Skin epidermis (tissue), 12 donors: Measurements from ENCODE around the gene ADGRB3.
"Not testable (repeated sequence)": the region's sequence is repeated elsewhere in the genome, so short reads cannot be mapped to it uniquely, and the experiment has no call there.

Source experiments
- H3K27ac ChIP-seq, 21 experiments: fragments of 200-600 bp; sonication (generic) in 11 of 21; one replicate each; pipeline ENCODE4 v1.5.0; 2020; ENCODE audit warnings: mild to moderate bottlenecking in 3 of 21, inconsistent platforms in 2 of 21, moderate library complexity in 2 of 21
- H3K4me3 ChIP-seq, 7 experiments: fragments of 200-600 bp; sonication (generic) in 2 of 7; one replicate each; pipeline ENCODE4 v1.5.0; 2020; ENCODE audit warnings: inconsistent platforms in 2 of 7, mild to moderate bottlenecking in 2 of 7, moderate library complexity in 1 of 7

The ADGRB3 gene

GRCh38 chr6:69265706-69266105 lies 630.6 kb downstream of the ADGRB3 start:
- Histone ChIP-seq H3K4me3 (no peak overlapping the region), H3K27ac (no peak overlapping the region)

GRCh38 chr6:69276204-69276603 lies 641.1 kb downstream of the ADGRB3 start:
- H3K27ac ChIP-seq, result no peak overlapping the region
- no peak overlapping the region for H3K4me3 ChIP-seq

GRCh38 chr6:69279805-69280204 lies 644.7 kb downstream of the ADGRB3 start:
- Histone ChIP-seq H3K4me3 (no peak overlapping the region), H3K27ac (no peak overlapping the region)

- H3K27ac ChIP-seq, result no peak overlapping the region
- H3K4me3 ChIP-seq, result no peak overlapping the region
Observed at GRCh38 chr6:69280858-69281257, 645.8 kb downstream of the ADGRB3 start.

GRCh38 chr6:69284176-69284730 lies 649.2 kb downstream of the ADGRB3 start:
- Histone ChIP-seq H3K27ac (no peak overlapping the region), H3K4me3 (no peak overlapping the region)

- H3K27ac ChIP-seq, result no peak overlapping the region
- H3K4me3 ChIP-seq, result no peak overlapping the region
Observed at GRCh38 chr6:69285054-69285453, 650.0 kb downstream of the ADGRB3 start.

GRCh38 chr6:69286331-69286730 lies 651.2 kb downstream of the ADGRB3 start:
- Histone ChIP-seq H3K4me3 (no peak overlapping the region), H3K27ac (no peak overlapping the region)

GRCh38 chr6:69288198-69288597 lies 653.1 kb downstream of the ADGRB3 start:
- H3K4me3 ChIP-seq, H3K27ac ChIP-seq: not testable (repeated sequence)

- H3K27ac ChIP-seq, result no peak overlapping the region
Observed at GRCh38 chr6:69289689-69290495, 654.8 kb downstream of the ADGRB3 start.

GRCh38 chr6:69293471-69293870 lies 658.4 kb downstream of the ADGRB3 start:
- H3K27ac ChIP-seq, result no peak overlapping the region
- no peak overlapping the region for H3K4me3 ChIP-seq

More at GRCh38 chr6:69289689-69290495, 654.8 kb downstream of the ADGRB3 start:
- no peak overlapping the region for H3K4me3 ChIP-seq

GRCh38 chr6:69294407-69294806 lies 659.3 kb downstream of the ADGRB3 start:
- H3K4me3 ChIP-seq, result no peak overlapping the region
- no peak overlapping the region for H3K27ac ChIP-seq

- H3K4me3 ChIP-seq, result no peak overlapping the region
- no peak overlapping the region for H3K27ac ChIP-seq
Observed at GRCh38 chr6:69294862-69295261, 659.8 kb downstream of the ADGRB3 start.

- Histone ChIP-seq H3K4me3 (no peak overlapping the region), H3K27ac (no peak overlapping the region)
Observed at GRCh38 chr6:69303382-69303781, 668.3 kb downstream of the ADGRB3 start.

- Histone ChIP-seq H3K4me3 (no peak overlapping the region), H3K27ac (no peak overlapping the region)
Observed at GRCh38 chr6:69305456-69305855, 670.4 kb downstream of the ADGRB3 start.

GRCh38 chr6:69308584-69308983 lies 673.5 kb downstream of the ADGRB3 start:
- Histone ChIP-seq H3K4me3 (no peak overlapping the region), H3K27ac (no peak overlapping the region)

GRCh38 chr6:69311888-69312287 lies 676.8 kb downstream of the ADGRB3 start:
- no peak overlapping the region for H3K4me3 ChIP-seq

GRCh38 chr6:69314001-69314400 lies 678.9 kb downstream of the ADGRB3 start:
- H3K27ac ChIP-seq, result no peak overlapping the region
- H3K4me3 ChIP-seq, result no peak overlapping the region

More at GRCh38 chr6:69311888-69312287, 676.8 kb downstream of the ADGRB3 start:
- H3K27ac ChIP-seq, result no peak overlapping the region

- H3K27ac ChIP-seq, result no peak overlapping the region
- no peak overlapping the region for H3K4me3 ChIP-seq
Observed at GRCh38 chr6:69314531-69314930, 679.4 kb downstream of the ADGRB3 start.

- H3K4me3 ChIP-seq, result no peak overlapping the region
- no peak overlapping the region for H3K27ac ChIP-seq
Observed at GRCh38 chr6:69331886-69332285, 696.8 kb downstream of the ADGRB3 start.

- Histone ChIP-seq H3K27ac (no peak overlapping the region), H3K4me3 (no peak overlapping the region)
Observed at GRCh38 chr6:69337311-69337710, 702.2 kb downstream of the ADGRB3 start.

GRCh38 chr6:69338431-69339162 lies 703.5 kb downstream of the ADGRB3 start:
- no peak overlapping the region for H3K27ac ChIP-seq
- no peak overlapping the region for H3K4me3 ChIP-seq
